Astrocyte (in vitro differentiated cells and primary cell): ENCODE data around the gene NPHP1.
"Not testable (repeated sequence)": the region's sequence is repeated elsewhere in the genome, so short reads cannot be mapped to it uniquely, and the experiment has no call there.

Experiments
- EZH2 ChIP-seq: IDR thresholded peaks from 2 replicates; pipeline ENCODE4 v1.6.1; 2012; ENCODE audit warnings: mild to moderate bottlenecking, low read length, inconsistent platforms; ENCODE audit not compliant: insufficient read depth
- TF ChIP-seq, protein P1 (sequence below): IDR thresholded peaks from 2 replicates; pipeline ENCODE4 v1.5.1; 2011; ENCODE audit warnings: low read depth, mild to moderate bottlenecking, inconsistent platforms, low read length, moderate library complexity; ENCODE audit not compliant: insufficient read depth

DNA sequence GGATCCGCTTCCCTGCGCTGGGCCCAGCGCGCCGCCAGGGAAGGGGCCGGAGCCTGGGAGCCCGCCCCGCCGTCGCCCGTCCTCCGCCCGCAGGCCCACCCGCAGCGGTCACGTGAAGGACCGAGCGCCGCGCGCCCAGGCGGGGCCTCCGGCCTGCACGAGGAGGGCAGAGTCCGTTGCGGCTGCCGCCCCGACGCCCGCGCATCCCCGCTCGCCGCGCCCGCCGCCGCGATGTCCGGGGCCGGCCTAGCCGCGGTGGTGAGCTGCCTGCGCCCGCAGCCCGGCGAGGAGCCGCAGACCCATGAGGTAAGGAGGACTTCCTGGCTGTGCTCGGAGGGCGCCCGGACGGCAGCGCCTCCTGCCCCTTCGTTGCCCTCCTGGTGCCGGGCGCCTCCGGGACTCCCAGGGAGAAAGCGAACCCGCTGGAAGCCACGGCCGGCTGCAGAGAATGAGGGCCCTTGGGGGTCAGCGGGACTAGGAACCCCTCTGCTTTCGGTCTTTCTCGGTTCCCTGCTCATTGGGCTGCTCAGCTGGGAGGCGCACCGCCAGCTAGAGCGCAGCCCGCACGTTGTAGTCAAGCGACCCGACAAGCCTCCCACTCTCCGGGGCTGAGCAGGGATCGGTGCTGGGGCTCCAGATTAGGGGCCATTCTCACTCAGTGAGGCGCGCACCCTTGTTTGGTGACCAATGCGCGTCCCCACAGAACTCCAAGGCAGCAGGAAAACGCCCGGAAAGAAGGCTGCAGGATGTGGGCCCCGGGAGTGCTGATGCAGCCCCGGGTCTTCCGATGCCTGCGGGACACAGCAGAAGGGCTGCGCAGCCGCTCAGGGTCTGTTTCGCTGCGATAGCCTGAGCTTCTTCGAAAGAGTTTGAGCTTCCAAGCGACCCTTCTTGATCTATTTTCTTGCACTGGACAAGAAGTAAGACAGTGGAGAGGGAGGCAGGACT, 40.9 kb upstream of the NPHP1 start:
- TF ChIP-seq, protein P1, sequence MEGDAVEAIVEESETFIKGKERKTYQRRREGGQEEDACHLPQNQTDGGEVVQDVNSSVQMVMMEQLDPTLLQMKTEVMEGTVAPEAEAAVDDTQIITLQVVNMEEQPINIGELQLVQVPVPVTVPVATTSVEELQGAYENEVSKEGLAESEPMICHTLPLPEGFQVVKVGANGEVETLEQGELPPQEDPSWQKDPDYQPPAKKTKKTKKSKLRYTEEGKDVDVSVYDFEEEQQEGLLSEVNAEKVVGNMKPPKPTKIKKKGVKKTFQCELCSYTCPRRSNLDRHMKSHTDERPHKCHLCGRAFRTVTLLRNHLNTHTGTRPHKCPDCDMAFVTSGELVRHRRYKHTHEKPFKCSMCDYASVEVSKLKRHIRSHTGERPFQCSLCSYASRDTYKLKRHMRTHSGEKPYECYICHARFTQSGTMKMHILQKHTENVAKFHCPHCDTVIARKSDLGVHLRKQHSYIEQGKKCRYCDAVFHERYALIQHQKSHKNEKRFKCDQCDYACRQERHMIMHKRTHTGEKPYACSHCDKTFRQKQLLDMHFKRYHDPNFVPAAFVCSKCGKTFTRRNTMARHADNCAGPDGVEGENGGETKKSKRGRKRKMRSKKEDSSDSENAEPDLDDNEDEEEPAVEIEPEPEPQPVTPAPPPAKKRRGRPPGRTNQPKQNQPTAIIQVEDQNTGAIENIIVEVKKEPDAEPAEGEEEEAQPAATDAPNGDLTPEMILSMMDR, result not testable (repeated sequence)
- TF ChIP-seq EZH2, result not testable (repeated sequence)
